Fibroblast of peridontal ligament (primary cell): Measurements from ENCODE around the gene LYPLAL1.
"Not testable (repeated sequence)": the region's sequence is repeated elsewhere in the genome, so short reads cannot be mapped to it uniquely, and the experiment has no call there.

ENCODE experiments used
- DNase-seq: peaks from one replicate; pipeline ENCODE4 v3.0.0-alpha.2; 2010; ENCODE audit errors: extremely low read depth

The LYPLAL1 gene

GRCh38 chr1:219163401-219163954 is 10.2 kb upstream of the LYPLAL1 start:
- no peak for DNase-seq

GRCh38 chr1:219171192-219171935 is 2.3 kb upstream of the LYPLAL1 start:
- peak; percentile 44 for DNase-seq

DNA sequence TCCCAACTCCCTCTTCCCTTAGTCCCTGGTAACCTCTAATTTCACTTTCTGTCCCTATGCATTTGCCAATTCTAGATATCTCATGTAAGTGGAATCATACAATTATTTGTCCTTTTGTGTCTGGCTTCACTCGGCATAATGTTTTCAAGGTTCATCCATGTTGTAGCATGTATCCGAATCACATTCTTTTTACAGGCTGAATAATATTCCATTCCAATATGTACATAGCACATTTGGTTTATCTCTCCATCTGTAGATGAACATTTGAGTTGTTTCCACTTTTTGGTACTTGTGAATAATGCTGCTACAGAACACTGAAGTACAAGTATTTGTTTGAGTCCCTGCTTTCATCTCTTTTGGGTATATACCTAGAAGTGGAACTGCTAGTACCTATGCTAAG is 857 bp upstream of the LYPLAL1 start:
- DNase-seq, result no peak

DNA sequence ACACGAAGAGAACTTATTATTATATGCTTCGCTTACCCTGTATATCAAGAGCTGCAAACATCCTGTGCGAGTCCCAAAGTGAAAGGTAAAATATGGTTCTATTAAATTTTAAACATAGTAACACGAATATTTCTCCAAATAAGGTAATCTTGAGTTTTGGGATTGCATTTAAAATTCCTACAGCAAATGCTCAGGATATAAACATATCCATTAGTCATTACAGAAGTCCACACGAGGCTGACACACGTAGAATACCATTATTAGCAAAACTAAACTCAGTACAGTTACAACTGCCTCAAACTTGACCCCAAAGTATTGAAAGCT is 282 bp upstream of the LYPLAL1 start:
- no peak for DNase-seq

- peak; percentile 92 for DNase-seq
Observed at GRCh38 chr1:219174460-219175211, 958 bp downstream of the LYPLAL1 start.

DNA sequence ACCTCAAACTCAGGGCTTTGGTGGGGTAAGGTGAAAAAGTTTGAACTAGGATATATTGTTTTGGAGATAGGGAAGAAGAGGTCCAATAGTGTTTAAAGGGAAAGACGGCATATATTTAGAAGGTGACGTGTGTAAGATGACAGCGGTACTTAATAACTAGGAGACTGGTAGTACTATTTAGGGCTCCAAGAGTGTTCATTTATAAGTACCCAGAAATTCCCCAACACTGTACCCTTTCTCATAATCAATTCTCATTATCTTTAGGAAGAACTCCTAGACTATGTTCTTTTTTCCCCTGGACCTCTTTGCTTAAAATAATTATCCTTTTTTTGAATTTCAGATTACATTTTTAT is 1.5 kb downstream of the LYPLAL1 start:
- no peak for DNase-seq

- no peak for DNase-seq
Observed at GRCh38 chr1:219176168-219176567, 2.5 kb downstream of the LYPLAL1 start.

GRCh38 chr1:219177363-219177762 is 3.7 kb downstream of the LYPLAL1 start:
- no peak for DNase-seq

- DNase-seq, result no peak
Observed at GRCh38 chr1:219177940-219178339, 4.3 kb downstream of the LYPLAL1 start.

GRCh38 chr1:219179293-219179692 is 5.6 kb downstream of the LYPLAL1 start:
- peak; percentile 51 for DNase-seq

DNA sequence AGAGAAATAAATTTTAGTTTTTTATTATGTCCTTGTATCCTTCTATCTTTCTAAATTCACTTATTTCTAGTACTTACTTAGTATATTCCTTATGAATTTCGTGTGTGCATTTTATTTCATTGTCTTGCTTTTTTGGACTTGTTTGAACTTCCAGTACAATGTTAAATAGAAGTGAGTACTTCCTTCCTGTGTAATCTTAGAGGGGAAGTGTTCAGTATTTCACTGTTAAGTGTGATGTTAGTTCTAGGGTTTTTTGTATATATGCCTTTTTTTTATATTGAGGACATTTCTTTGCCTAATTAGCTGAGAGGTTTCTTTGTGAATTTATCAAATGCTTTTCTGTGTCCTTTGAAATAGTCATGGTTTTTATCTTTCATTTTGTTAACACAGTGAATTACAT is 10.7 kb downstream of the LYPLAL1 start:
- DNase-seq, result no peak

DNA sequence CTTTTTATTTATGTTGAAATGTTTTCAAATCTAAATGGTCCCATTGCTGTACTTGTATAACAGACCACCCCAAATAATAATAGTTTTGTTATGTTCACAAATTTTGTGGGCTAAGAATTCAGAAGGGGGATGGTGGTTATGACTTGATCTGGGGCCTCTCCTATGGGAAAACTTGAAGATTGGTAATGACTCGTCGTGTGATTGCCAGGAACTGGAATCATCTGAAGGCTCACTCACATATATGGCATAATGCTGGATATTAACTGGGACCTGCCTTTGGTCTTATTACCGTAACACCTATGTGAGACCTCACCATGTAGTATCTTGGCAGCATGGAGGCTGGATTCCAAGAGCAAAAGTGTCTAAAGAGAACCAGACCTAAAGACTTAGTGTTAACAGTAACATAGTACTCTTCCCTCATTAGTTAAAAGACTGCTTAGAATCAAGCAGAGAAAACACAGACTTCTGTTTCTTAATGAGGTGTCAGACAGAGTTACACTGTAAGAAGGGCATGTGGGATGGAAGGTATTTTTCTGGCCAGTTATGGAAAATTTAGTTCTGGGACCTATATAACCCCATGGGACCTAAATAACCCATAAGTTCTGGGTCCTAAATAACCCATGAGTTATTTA is 11.9 kb downstream of the LYPLAL1 start:
- no peak for DNase-seq

DNA sequence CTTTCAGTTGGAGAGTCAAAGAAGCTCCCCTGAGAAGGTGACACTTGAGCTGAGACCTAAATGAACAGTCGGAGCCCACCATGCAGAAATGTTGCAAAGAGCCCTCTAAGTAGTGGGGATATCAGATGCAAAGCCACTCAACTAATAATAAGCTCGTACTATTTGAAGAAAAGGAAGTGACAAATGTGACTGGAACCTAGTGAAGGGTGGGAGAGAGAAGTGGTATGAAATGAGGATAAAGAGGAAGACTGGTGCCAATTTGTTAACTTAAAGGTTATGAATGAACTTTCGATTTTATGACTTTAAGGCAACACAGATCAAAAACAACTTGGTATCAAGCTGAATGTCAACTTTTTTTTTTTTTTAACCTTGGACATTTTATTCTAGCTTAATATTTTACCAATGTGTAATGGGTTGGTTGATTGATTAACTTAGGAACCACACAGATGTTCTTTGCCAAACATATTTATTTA is 14.7 kb downstream of the LYPLAL1 start:
- no peak for DNase-seq

DNA sequence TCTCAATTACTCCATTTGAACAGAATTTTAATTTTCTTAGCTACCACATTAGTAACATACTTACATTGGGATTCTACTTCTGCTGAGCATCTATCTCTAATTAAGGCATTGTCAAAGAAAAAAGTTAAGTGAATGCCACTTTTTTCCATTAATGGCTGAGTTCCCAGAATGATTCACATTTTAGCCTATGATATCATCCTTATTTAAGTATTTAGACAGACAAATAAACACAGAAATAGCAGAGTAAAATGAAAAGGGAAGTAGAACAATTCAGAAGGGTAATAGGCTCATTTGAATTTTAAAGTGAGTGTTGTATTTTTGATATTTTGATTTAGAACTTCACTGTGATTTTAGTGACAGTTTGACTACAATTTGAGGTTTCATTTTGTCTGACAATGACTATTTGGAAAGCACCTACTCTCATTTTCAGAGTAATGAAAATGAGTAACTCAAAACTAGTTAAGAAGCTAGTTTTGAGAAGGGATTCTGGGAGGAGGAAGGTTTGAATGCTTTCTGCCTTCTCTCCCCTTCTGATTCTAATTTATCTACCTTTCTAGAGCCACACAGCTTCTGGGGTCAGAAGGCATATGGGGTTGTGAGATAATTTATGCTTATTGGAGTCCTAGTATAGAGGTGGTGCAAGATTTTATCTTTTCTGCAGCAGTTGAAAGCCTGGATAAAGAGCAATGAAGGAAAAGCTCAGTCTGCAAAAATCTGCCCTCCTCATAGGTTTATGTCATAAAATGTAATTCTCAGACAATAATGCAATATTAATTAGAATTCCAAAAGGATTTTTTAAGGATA is 15.5 kb downstream of the LYPLAL1 start:
- DNase-seq, result peak; percentile 92

DNA sequence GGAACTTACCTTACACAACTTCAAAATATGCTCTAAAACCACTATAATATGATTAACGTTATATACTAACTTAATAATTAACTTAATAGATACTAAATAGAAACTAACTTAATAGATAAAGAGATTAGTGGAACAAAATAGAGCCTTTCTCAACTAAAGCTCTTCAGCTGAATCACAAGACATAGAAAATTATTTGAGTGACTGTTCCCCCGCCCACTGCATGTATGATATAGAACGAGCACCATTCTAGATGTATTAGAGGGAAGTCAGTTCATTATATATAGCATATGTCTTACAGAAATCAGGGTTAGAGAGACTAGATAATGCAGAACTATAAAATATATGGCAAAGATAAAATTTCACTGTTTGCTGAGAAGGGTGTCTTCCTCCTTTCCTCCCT is 16.3 kb downstream of the LYPLAL1 start:
- DNase-seq, result no peak

GRCh38 chr1:219190605-219191004 is 16.9 kb downstream of the LYPLAL1 start:
- DNase-seq, result no peak

- DNase-seq, result not testable (repeated sequence)
Observed at GRCh38 chr1:219195833-219196232, 22.2 kb downstream of the LYPLAL1 start.

GRCh38 chr1:219201656-219202055 is 28.0 kb downstream of the LYPLAL1 start:
- DNase-seq, result no peak

DNA sequence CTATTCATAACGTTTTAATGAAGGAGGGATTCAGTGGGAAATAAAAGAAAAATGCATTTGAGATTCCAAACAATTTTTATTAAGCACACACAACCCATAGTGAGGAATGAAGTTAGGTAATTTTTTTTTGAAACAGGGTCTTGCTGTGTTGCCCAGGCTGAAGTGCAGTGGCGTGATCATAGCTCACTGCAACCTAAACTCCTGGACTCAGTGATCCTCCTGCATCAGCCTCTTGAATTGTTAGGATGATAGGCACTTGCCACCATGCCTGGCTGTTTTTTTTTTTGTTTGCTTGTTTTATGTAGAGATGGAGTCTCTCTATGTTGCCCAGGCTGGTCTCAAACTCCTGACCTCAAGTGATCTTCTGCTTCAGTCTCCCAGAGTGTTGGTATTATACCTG is 28.9 kb downstream of the LYPLAL1 start:
- DNase-seq, result no peak

DNA sequence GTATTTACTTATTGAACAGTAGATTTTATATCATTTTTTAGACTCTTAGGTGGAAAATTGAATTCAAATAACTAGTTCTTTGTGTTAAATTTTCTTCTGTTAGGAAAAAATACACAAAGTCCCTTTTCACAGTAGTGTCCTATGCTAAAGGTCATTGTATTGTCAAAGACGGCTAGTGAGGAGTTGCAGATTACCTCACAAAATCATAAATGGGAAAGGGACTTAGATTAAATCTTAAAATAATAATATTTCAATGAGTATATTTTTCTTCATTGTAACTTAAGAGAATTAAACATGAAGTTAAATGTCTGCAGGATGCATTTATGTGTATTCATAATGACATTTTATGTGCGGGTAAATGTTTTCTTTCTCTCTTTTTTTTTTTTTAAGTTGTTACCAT is 32.7 kb downstream of the LYPLAL1 start:
- DNase-seq, result no peak

GRCh38 chr1:219209578-219209977 is 35.9 kb downstream of the LYPLAL1 start:
- DNase-seq, result no peak

DNA sequence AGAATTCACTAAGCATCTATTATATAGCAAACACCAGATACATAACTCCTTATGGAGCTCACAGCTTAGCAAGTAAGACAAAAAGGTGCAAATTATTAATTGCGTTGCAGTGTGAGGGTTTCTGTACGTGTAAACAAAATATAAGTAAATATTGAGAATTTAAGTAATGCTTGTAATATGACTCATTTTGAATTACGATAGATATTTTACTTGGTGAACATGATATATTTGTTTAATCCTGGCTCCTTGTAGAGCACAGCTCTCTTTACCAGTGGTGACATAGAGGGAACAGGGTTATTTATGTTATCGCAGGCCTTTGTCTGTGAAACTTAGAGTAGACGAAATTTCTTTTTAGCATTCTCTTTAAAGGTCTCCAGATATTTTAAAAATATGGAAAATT is 36.4 kb downstream of the LYPLAL1 start:
- no peak for DNase-seq
